Measurements from ENCODE around the gene OPRD1.

Gene OPRD1

GRCh38 chr1:28900562-28900961 is 88.6 kb downstream of the OPRD1 start:
- ChIA-PET CTCF (interaction anchor here (0.8 to 10.7 kb wide), 5 partner anchors 9 to 133 kb away, joined by 3 to 182 read pairs (median 4); no protein-coding TSS in a partner anchor), POLR2A (no interaction called here)
- no peak for DNase-seq (ENCODE audit: low read depth, low spot score)
- TF ChIP-seq CTCF (IDR thresholded peaks at IDR 0.05; ENCODE audit: insufficient read depth, low read length, missing control alignments) = no peak
- H3K4me3 ChIP-seq (ENCODE audit: low read depth, low read length) = no peak overlapping the region

GRCh38 chr1:28902738-28903137 is 90.8 kb downstream of the OPRD1 start:
- ChIA-PET POLR2A (interaction anchor here (0.6 kb wide), 1 partner anchor 70 kb away, joined by 3 read pairs; no protein-coding TSS in a partner anchor), CTCF (interaction anchor here (0.8 to 4.4 kb wide), 4 partner anchors 9 to 132 kb away, joined by 4 to 31 read pairs (median 9); no protein-coding TSS in a partner anchor)
- TF ChIP-seq CTCF (IDR thresholded peaks at IDR 0.05; ENCODE audit: insufficient read depth, low read length, missing control alignments) = no peak
- H3K4me3 ChIP-seq (ENCODE audit: low read depth, low read length) = no peak overlapping the region
- DNase-seq (ENCODE audit: low read depth, low spot score) = no peak

- ChIA-PET CTCF (interaction anchor here (1.6 kb wide), 1 partner anchor 15 kb away, joined by 4 read pairs; no protein-coding TSS in a partner anchor), POLR2A (no interaction called here)
- no peak overlapping the region for H3K4me3 ChIP-seq (ENCODE audit: low read depth, low read length)
- DNase-seq (ENCODE audit: low read depth, low spot score) = no peak
- TF ChIP-seq CTCF (IDR thresholded peaks at IDR 0.05; ENCODE audit: insufficient read depth, low read length, missing control alignments) = no peak
These were observed 94.1 kb downstream of the OPRD1 start for GRCh38 chr1:28905921-28906666.

GRCh38 chr1:28909198-28909597 is 97.2 kb downstream of the OPRD1 start:
- DNase-seq (ENCODE audit: low read depth, low spot score) = no peak
- CTCF ChIA-PET = interaction anchor here (0.8 to 1.8 kb wide), 2 partner anchors 21 to 124 kb away, joined by 4 to 5 read pairs; no protein-coding TSS in a partner anchor

GRCh38 chr1:28910379-28911115 is 98.6 kb downstream of the OPRD1 start:
- no peak for TF ChIP-seq CTCF (IDR thresholded peaks at IDR 0.05; ENCODE audit: insufficient read depth, low read length, missing control alignments)
- ChIA-PET CTCF (interaction anchor here (1.8 kb wide), 1 partner anchor 122 kb away, joined by 5 read pairs; no protein-coding TSS in a partner anchor), POLR2A (no interaction called here)
- DNase-seq (ENCODE audit: low read depth, low spot score) = no peak
- no peak overlapping the region for H3K4me3 ChIP-seq (ENCODE audit: low read depth, low read length)

More at GRCh38 chr1:28909198-28909597, 97.2 kb downstream of the OPRD1 start:
- TF ChIP-seq CTCF (IDR thresholded peaks at IDR 0.05; ENCODE audit: insufficient read depth, low read length, missing control alignments) = no peak
- POLR2A ChIA-PET = no interaction called here
- no peak overlapping the region for H3K4me3 ChIP-seq (ENCODE audit: low read depth, low read length)

GRCh38 chr1:28913786-28914227 is 101.8 kb downstream of the OPRD1 start:
- ChIA-PET POLR2A (no interaction called here), CTCF (interaction anchor here (0.9 to 1.9 kb wide), 7 partner anchors 14 to 290 kb away, joined by 3 to 8 read pairs (median 3); no protein-coding TSS in a partner anchor)
- H3K4me3 ChIP-seq (ENCODE audit: low read depth, low read length) = peak overlapping the region; percentile 69
- TF ChIP-seq CTCF (IDR thresholded peaks at IDR 0.05; ENCODE audit: insufficient read depth, low read length, missing control alignments) = no peak
- no peak for DNase-seq (ENCODE audit: low read depth, low spot score)
